ENCODE data around the gene CTBP2. TPM values are rescaled to one million over a fixed set of nuclear protein-coding genes. Genes with fewer than 3 reads are reported as not detected.

Gene CTBP2
- polyA plus RNA-seq, 1 experiment = 72.9 TPM

DNA sequence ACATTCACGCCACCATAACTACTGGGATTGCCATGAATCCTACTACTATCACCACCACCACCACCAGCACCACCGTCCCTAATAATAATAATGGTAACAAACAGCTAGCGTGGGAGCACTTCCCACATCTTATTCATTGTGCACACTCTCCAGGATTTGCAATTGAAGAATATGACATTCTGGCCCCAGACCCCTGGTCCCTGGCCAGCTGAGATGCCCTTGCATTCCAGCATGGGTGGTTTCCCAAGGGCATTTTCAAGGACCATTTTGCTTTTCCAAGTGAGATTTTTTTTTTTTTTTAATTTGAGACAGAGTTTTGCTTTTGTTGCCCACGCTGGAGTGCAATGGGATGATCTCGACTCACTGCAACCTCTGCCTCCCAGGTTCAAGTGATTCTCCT is 14.7 kb downstream of the CTBP2 start:
- DNase-seq (ENCODE audit: low read depth) = no peak
- Histone ChIP-seq H3K4me3 (ENCODE audit: low read depth, low read length) (no peak overlapping the region), H3K36me3 (ENCODE audit: control insufficient read depth, insufficient read depth, low read length) (peaks cover 4% of the 10 kb centered on the region), H3K27me3 (ENCODE audit: control insufficient read depth, insufficient read depth, low read length) (no peaks in the 10 kb centered on the region)
- ChIA-PET POLR2A (no interaction called here), CTCF (interaction anchor here (0.7 to 0.9 kb wide), 3 partner anchors 27 to 98 kb away, joined by 3 to 5 read pairs (median 3); no protein-coding TSS in a partner anchor)
- TF ChIP-seq, protein P1, sequence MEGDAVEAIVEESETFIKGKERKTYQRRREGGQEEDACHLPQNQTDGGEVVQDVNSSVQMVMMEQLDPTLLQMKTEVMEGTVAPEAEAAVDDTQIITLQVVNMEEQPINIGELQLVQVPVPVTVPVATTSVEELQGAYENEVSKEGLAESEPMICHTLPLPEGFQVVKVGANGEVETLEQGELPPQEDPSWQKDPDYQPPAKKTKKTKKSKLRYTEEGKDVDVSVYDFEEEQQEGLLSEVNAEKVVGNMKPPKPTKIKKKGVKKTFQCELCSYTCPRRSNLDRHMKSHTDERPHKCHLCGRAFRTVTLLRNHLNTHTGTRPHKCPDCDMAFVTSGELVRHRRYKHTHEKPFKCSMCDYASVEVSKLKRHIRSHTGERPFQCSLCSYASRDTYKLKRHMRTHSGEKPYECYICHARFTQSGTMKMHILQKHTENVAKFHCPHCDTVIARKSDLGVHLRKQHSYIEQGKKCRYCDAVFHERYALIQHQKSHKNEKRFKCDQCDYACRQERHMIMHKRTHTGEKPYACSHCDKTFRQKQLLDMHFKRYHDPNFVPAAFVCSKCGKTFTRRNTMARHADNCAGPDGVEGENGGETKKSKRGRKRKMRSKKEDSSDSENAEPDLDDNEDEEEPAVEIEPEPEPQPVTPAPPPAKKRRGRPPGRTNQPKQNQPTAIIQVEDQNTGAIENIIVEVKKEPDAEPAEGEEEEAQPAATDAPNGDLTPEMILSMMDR (IDR thresholded peaks at IDR 0.05; ENCODE audit: insufficient read depth, low read depth, low read length) = no peak

DNA sequence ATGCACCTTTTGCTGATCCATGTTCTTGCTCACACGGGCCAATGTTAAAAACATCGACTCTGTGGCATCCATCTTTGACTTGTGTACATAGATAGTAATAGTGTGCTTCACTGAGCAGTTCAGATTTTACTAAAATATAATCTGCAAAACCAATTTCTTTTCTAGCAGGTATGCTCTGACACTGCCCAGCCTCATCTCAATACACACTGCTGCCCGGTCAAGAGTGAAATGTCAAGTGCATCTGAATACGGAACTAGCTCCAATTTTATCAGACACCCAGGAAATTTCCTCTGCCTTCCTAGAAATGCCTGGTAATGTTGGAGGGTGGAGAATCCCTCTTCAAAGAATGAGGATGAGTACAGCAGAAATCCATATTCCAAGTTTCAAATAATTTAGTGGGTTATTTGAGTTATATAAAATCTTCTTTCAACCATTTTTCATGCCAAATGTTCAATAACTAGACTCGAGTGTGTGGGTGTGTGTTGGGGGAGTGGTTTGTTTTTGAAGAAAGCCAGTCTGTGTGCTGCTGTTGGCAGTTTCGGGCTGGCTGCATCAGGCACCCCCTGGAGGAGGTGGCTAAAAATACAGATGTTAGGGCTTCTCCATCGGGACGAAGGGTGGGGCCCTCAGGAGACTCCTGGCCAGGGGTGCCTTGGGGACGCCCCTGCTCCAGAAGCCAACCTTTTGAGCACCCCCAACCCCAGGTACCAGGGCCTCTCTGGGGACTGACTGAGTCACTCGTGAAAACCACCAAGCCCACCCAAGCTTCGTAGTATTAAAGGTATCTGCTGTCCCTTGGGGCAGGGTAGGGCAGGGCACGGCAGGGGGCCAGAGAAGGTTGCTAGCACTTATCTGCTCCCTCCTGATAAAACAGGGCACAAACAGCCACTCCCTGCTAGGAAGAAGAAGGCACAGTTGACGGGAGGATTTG is 15.4 kb downstream of the CTBP2 start:
- H3K4me3 ChIP-seq (ENCODE audit: low read depth, low read length) = no peak overlapping the region
- H3K27me3 ChIP-seq (ENCODE audit: control insufficient read depth, insufficient read depth, low read length) = no peaks in the 10 kb centered on the region
- ChIA-PET CTCF (interaction anchor here (0.7 to 1.4 kb wide), 5 partner anchors 10 to 97 kb away, joined by 3 to 6 read pairs (median 5); no protein-coding TSS in a partner anchor), POLR2A (no interaction called here)
- TF ChIP-seq, protein P1 (IDR thresholded peaks at IDR 0.05; ENCODE audit: insufficient read depth, low read depth, low read length) = peak; percentile 59
- H3K36me3 ChIP-seq (ENCODE audit: control insufficient read depth, insufficient read depth, low read length) = peaks cover under 1% of the 10 kb centered on the region
- DNase-seq (ENCODE audit: low read depth) = no peak

DNA sequence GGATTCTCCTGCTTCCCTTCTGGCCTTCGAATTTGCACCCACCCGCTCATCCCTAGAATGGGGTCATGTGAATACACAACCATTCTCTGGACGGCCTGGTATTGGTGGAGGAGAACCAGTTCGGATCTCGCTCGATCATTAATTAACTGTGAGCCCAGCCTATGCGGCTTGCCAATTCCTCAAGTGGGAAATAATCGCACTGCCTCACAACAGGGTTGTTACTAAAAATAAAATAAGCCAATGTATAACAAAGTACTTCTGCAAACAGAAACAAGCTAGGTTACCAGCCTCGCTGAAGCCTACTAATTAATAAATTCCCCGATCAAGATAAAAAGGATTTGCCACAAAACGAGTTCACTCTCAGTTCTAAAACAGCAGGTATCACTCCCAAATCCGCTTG is 16.2 kb downstream of the CTBP2 start:
- TF ChIP-seq, protein P1 (IDR thresholded peaks at IDR 0.05; ENCODE audit: insufficient read depth, low read depth, low read length) = no peak
- Histone ChIP-seq H3K27me3 (ENCODE audit: control insufficient read depth, insufficient read depth, low read length) (no peaks in the 10 kb centered on the region), H3K4me3 (ENCODE audit: low read depth, low read length) (no peak overlapping the region), H3K36me3 (ENCODE audit: control insufficient read depth, insufficient read depth, low read length) (no peaks in the 10 kb centered on the region; the same call in none of the 2 replicates)
- no peak for DNase-seq (ENCODE audit: low read depth)
- CTCF ChIA-PET = interaction anchor here (0.9 to 1.4 kb wide), 3 partner anchors 11 to 96 kb away, joined by 3 to 6 read pairs (median 5); no protein-coding TSS in a partner anchor
- POLR2A ChIA-PET = no interaction called here

DNA sequence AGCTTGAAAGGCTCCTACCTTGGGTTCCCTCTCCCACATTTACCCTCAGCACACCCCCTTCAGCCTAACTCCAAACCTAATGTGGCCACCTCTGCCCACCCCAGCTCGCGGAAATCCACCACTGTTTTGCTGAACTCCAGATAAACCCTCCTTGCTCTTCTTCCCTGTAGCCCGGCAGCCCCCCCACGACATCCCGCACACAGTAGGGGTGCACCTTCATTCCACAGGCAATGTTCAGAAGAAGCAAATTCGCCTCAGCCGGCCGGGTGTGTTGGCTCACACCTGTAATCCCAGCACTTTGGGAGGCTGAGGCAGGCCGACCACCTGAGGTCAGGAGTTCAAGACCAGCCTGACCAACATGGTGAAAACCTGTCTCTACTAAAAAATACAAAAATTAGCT is 17.4 kb downstream of the CTBP2 start:
- POLR2A ChIA-PET = no interaction called here
- CTCF ChIA-PET = no interaction called here

More for the DNA sequence above, 17.4 kb downstream of the CTBP2 start:
- no peak overlapping the region for H3K4me3 ChIP-seq (ENCODE audit: low read depth, low read length)
- H3K27me3 ChIP-seq (ENCODE audit: control insufficient read depth, insufficient read depth, low read length) = no peaks in the 10 kb centered on the region
- DNase-seq (ENCODE audit: low read depth) = no peak
- TF ChIP-seq, protein P1 (IDR thresholded peaks at IDR 0.05; ENCODE audit: insufficient read depth, low read depth, low read length) = no peak
- H3K36me3 ChIP-seq (ENCODE audit: control insufficient read depth, insufficient read depth, low read length) = peaks cover under 1% of the 10 kb centered on the region
